Liver (tissue), 3 donors: ENCODE results near the gene NELL1.

Experiments
- ATF3 ChIP-seq: IDR thresholded peaks from 2 replicates; pipeline ENCODE4 v1.6.1; 2016; ENCODE audit warnings: antibody characterized with exemption
- CTCF ChIP-seq: fragments of 150-350 bp; IDR thresholded peaks from 2 replicates; pipeline ENCODE4 v1.5.1; 2017; ENCODE audit warnings: improper control_type of control experiment, low read depth, low read length; ENCODE audit not compliant: missing input control
- EGR1 ChIP-seq, 2 donors: IDR thresholded peaks; 2 replicates each; pipeline ENCODE4 v1.6.1; 2016 to 2018; ENCODE audit warnings: antibody characterized with exemption in 2 of 2, low read depth in 2 of 2
- FOXA2 ChIP-seq: IDR thresholded peaks from 2 replicates; pipeline ENCODE4 v1.6.1; 2016; ENCODE audit warnings: antibody characterized with exemption
- GABPA ChIP-seq, 2 donors: IDR thresholded peaks in 1 of 2; conservative IDR thresholded peaks in 1 of 2; 2 replicates each; pipeline ENCODE4 v1.6.1; 2016; ENCODE audit warnings: antibody characterized with exemption in 2 of 2, mild to moderate bottlenecking in 1 of 2, moderate library complexity in 1 of 2
- MAX ChIP-seq: IDR thresholded peaks from 2 replicates; pipeline ENCODE4 v1.6.1; 2016; ENCODE audit warnings: antibody characterized with exemption
- RAD21 ChIP-seq, 2 donors: IDR thresholded peaks; 2 replicates each; pipeline ENCODE4 v1.6.1; 2016; ENCODE audit warnings: antibody characterized with exemption in 2 of 2, mild to moderate bottlenecking in 2 of 2
- REST ChIP-seq: IDR thresholded peaks from 2 replicates; pipeline ENCODE4 v1.6.1; 2016; ENCODE audit warnings: antibody characterized with exemption, mild to moderate bottlenecking
- RXRA ChIP-seq, 2 donors: IDR thresholded peaks; 2 replicates each; pipeline ENCODE4 v1.6.1; 2017 to 2018; ENCODE audit warnings: antibody characterized with exemption in 2 of 2, mild to moderate bottlenecking in 1 of 2
- TAF1 ChIP-seq: conservative IDR thresholded peaks from 2 replicates; pipeline ENCODE4 v1.6.1; 2016; ENCODE audit warnings: antibody characterized with exemption, mild to moderate bottlenecking
- donor health status: healthy.
- donor health status: healthy.

- TF ChIP-seq FOXA2 (no peak), CTCF (no peak), ATF3 (no peak), TAF1 (no peak), RAD21 (IDR thresholded peaks at IDR 0.05) (no peak), GABPA (IDR thresholded peaks at IDR 0.05 in 1 of 2, conservative IDR thresholded peaks at IDR 0.05 in 1 of 2) (no peak), RXRA (IDR thresholded peaks at IDR 0.05) (no peak), EGR1 (IDR thresholded peaks at IDR 0.05; ENCODE audit: low read depth in 2 of 2) (no peak), MAX (no peak), REST (no peak)
Observed at GRCh38 chr11:21411597-21411996, 742.2 kb downstream of the NELL1 start.
